HEK293 (cell line): ENCODE data around the gene MALAT1.

Source experiments
- CTCF ChIA-PET: fragments of 350-600 bp; formaldehyde crosslinking; extraction: SDS; loops from one replicate; lab custom pipeline; 2021; ENCODE audit warnings: antibody characterized with exemption; lab: Yijun Ruan, JAX
- POLR2A ChIA-PET: fragments of 300-600 bp; formaldehyde crosslinking; extraction: SDS; loops from one replicate; lab custom pipeline; 2020; ENCODE audit warnings: antibody characterized with exemption, inconsistent platforms; lab: Yijun Ruan, JAX
- H3K27ac ChIP-seq: fragments of 200-500 bp; sonication (Bioruptor generic); 2 replicates; pipeline ENCODE4 v1.5.1; 2014; ENCODE audit warnings: low read depth, low read length, control low read depth, inconsistent platforms; ENCODE audit errors: extremely low read depth
- H3K36me3 ChIP-seq, 2 experiments: fragments of 200-500 bp in 1 of 2; sonication (Bioruptor generic) in 1 of 2; 1 replicate in 1 of 2; 2 replicates in 1 of 2; pipeline ENCODE4 v1.5.1; 2014 to 2017; ENCODE audit warnings: inconsistent platforms in 2 of 2, low read length in 2 of 2; ENCODE audit not compliant: control insufficient read depth in 2 of 2, insufficient read depth in 1 of 2
- H3K4me1 ChIP-seq: fragments of 200-500 bp; sonication (Bioruptor generic); 2 replicates; pipeline ENCODE4 v1.5.1; 2014; ENCODE audit warnings: mild to moderate bottlenecking, low read length, inconsistent platforms; ENCODE audit not compliant: control insufficient read depth, insufficient read depth
- H3K4me3 ChIP-seq: 2 replicates; pipeline ENCODE4 v1.5.1; 2011; ENCODE audit warnings: low read depth, mild to moderate bottlenecking, control low read depth, low read length, moderate library complexity
- H3K9me3 ChIP-seq: fragments of 200-500 bp; sonication (Bioruptor generic); 2 replicates; pipeline ENCODE4 v1.5.1; 2014; ENCODE audit warnings: low read depth, low read length, inconsistent platforms; ENCODE audit not compliant: control insufficient read depth, insufficient read depth
- GLI4 ChIP-seq: fragments of 450-650 bp; formaldehyde crosslinking; IDR thresholded peaks from 2 replicates; pipeline ENCODE4 v1.5.1; 2016; ENCODE audit warnings: missing biosample characterization, missing genetic modification characterization
- KLF17 ChIP-seq: fragments of 450-650 bp; formaldehyde crosslinking; IDR thresholded peaks from 2 replicates; pipeline ENCODE4 v1.5.1; 2016; ENCODE audit warnings: missing biosample characterization, missing genetic modification characterization
- KLF9 ChIP-seq: fragments of 450-650 bp; formaldehyde crosslinking; IDR thresholded peaks from 2 replicates; pipeline ENCODE4 v1.5.1; 2016; ENCODE audit warnings: missing biosample characterization, missing genetic modification characterization, low read depth
- MZF1 ChIP-seq: fragments of 450-650 bp; formaldehyde crosslinking; IDR thresholded peaks from 2 replicates; pipeline ENCODE4 v1.5.1; 2017; ENCODE audit warnings: missing biosample characterization, missing genetic modification characterization, borderline replicate concordance
- PATZ1 ChIP-seq: fragments of 450-650 bp; formaldehyde crosslinking; IDR thresholded peaks from 2 replicates; pipeline ENCODE4 v1.5.1; 2016; ENCODE audit warnings: missing biosample characterization, missing genetic modification characterization
- SP2 ChIP-seq: fragments of 450-650 bp; formaldehyde crosslinking; IDR thresholded peaks from 2 replicates; pipeline ENCODE4 v1.5.1; 2016; ENCODE audit warnings: missing biosample characterization, missing genetic modification characterization
- YY1 ChIP-seq: fragments of 450-650 bp; formaldehyde crosslinking; IDR thresholded peaks from 2 replicates; pipeline ENCODE4 v1.5.1; 2018; ENCODE audit warnings: missing biosample characterization, missing genetic modification characterization
- ZFP37 ChIP-seq: fragments of 450-650 bp; formaldehyde crosslinking; IDR thresholded peaks from 2 replicates; pipeline ENCODE4 v1.5.1; 2016; ENCODE audit warnings: missing biosample characterization, missing genetic modification characterization
- ZNF155 ChIP-seq: fragments of 450-650 bp; formaldehyde crosslinking; IDR thresholded peaks from 2 replicates; pipeline ENCODE4 v1.5.1; 2016; ENCODE audit warnings: missing biosample characterization, missing genetic modification characterization
- ZNF169 ChIP-seq: fragments of 450-650 bp; formaldehyde crosslinking; IDR thresholded peaks from 2 replicates; pipeline ENCODE4 v1.5.1; 2016; ENCODE audit warnings: missing biosample characterization, missing genetic modification characterization
- ZNF214 ChIP-seq: fragments of 450-650 bp; formaldehyde crosslinking; IDR thresholded peaks from 2 replicates; pipeline ENCODE4 v1.5.1; 2017; ENCODE audit warnings: missing biosample characterization, mild to moderate bottlenecking, missing genetic modification characterization, borderline replicate concordance
- ZNF362 ChIP-seq: fragments of 450-650 bp; formaldehyde crosslinking; IDR thresholded peaks from 2 replicates; pipeline ENCODE4 v1.5.1; 2016; ENCODE audit warnings: missing biosample characterization, missing genetic modification characterization
- ZNF394 ChIP-seq: fragments of 450-650 bp; formaldehyde crosslinking; IDR thresholded peaks from 2 replicates; pipeline ENCODE4 v1.5.1; 2016; ENCODE audit warnings: missing biosample characterization, missing genetic modification characterization, mild to moderate bottlenecking, moderate library complexity, borderline replicate concordance
- ZNF521 ChIP-seq: fragments of 450-650 bp; formaldehyde crosslinking; IDR thresholded peaks from 2 replicates; pipeline ENCODE4 v1.5.1; 2017; ENCODE audit warnings: missing biosample characterization, mild to moderate bottlenecking, missing genetic modification characterization
- ZNF580 ChIP-seq: fragments of 450-650 bp; formaldehyde crosslinking; IDR thresholded peaks from 2 replicates; pipeline ENCODE4 v1.5.1; 2016; ENCODE audit warnings: missing biosample characterization, missing genetic modification characterization
- ZNF623 ChIP-seq: fragments of 450-650 bp; formaldehyde crosslinking; IDR thresholded peaks from 2 replicates; pipeline ENCODE4 v1.5.1; 2016; ENCODE audit warnings: missing biosample characterization, missing genetic modification characterization
- ZNF645 ChIP-seq: fragments of 450-650 bp; formaldehyde crosslinking; IDR thresholded peaks from 2 replicates; pipeline ENCODE4; 2016; ENCODE audit warnings: missing biosample characterization, missing genetic modification characterization
- ZNF664 ChIP-seq: fragments of 450-650 bp; formaldehyde crosslinking; IDR thresholded peaks from 2 replicates; pipeline ENCODE4 v1.5.1; 2016; ENCODE audit warnings: missing biosample characterization, missing genetic modification characterization
- ZNF670 ChIP-seq: fragments of 450-650 bp; formaldehyde crosslinking; IDR thresholded peaks from 2 replicates; pipeline ENCODE4 v1.5.1; 2016; ENCODE audit warnings: missing biosample characterization, missing genetic modification characterization, low read depth
- ZNF777 ChIP-seq: fragments of 450-650 bp; formaldehyde crosslinking; IDR thresholded peaks from 2 replicates; pipeline ENCODE4 v1.5.1; 2017; ENCODE audit warnings: missing biosample characterization, missing genetic modification characterization, borderline replicate concordance
- ZNF843 ChIP-seq: fragments of 450-650 bp; formaldehyde crosslinking; IDR thresholded peaks from 2 replicates; pipeline ENCODE4 v1.5.1; 2016; ENCODE audit warnings: missing biosample characterization, missing genetic modification characterization

MALAT1 gene

GRCh38 chr11:65525546-65526480, 27.0 kb downstream of the MALAT1 start (continued):
- TF ChIP-seq PATZ1 (tag by site-specific recombination) (no peak), ZNF169 (tag by site-specific recombination) (no peak)
- TF ChIP-seq, all 188 proteins: peak for 3

GRCh38 chr11:65526744-65527143, 27.9 kb downstream of the MALAT1 start:
- TF ChIP-seq ZNF645 (tag by site-specific recombination) (no peak), ZNF670 (tag by site-specific recombination) (no peak), ZNF664 (tag by site-specific recombination) (no peak), ZNF214 (no peak), ZNF580 (tag by site-specific recombination) (no peak), YY1 (tag by site-specific recombination) (no peak), ZNF623 (tag by site-specific recombination) (no peak), ZNF155 (tag by site-specific recombination) (no peak), GLI4 (no peak), ZNF394 (tag by site-specific recombination) (no peak)
- POLR2A ChIA-PET = interaction anchor here (1.0 to 1.2 kb wide), 3 partner anchors 12 to 43 kb away, joined by 3 to 6 read pairs (median 4); partner anchors contain the start of gene ZNRD2
- H3K4me3 ChIP-seq = no peak overlapping the region

GRCh38 chr11:65528819-65529350, 30.0 kb downstream of the MALAT1 start:
- H3K4me3 ChIP-seq = no peak overlapping the region
- H3K9me3 ChIP-seq = no peaks in the 10 kb centered on the region
- peaks cover 6 to 75% of the 10 kb centered on the region in 2 experiments; a peak in 2 of 3 replicates for H3K36me3 ChIP-seq
- ChIA-PET POLR2A (interaction anchor here (0.6 to 3.0 kb wide), 5 partner anchors 11 to 217 kb away, joined by 3 to 12 read pairs (median 6); no protein-coding TSS in a partner anchor), CTCF (interaction anchor here (3.4 kb wide), 1 partner anchor 12 kb away, joined by 21 read pairs; no protein-coding TSS in a partner anchor)
- no peak for TF ChIP-seq ZNF843 (tag by site-specific recombination)
- no peak for TF ChIP-seq MZF1
- TF ChIP-seq KLF9 (tag by site-specific recombination) = no peak
- no peak for TF ChIP-seq ZNF670 (tag by site-specific recombination)
- TF ChIP-seq ZNF362 = no peak
- no peak for TF ChIP-seq ZFP37
- TF ChIP-seq SP2 (tag by site-specific recombination) = no peak
- no peak for TF ChIP-seq ZNF521 (tag by site-specific recombination)
- TF ChIP-seq GLI4 = no peak
- no peak for TF ChIP-seq ZNF777 (tag by site-specific recombination)
- TF ChIP-seq KLF17 = no peak
- no peak overlapping the region for H3K27ac ChIP-seq
- H3K4me1 ChIP-seq = peaks cover 4% of the 10 kb centered on the region; the same call in 1 of the 2 replicates

More at GRCh38 chr11:65526744-65527143, 27.9 kb downstream of the MALAT1 start:
- Histone ChIP-seq H3K36me3 (peaks cover 0 to 58% of the 10 kb centered on the region in 2 experiments; a peak in 1 of 3 replicates), H3K9me3 (no peaks in the 10 kb centered on the region), H3K4me1 (peaks cover 4% of the 10 kb centered on the region; the same call in 1 of the 2 replicates), H3K27ac (no peak overlapping the region)
- CTCF ChIA-PET = interaction anchor here (0.7 to 2.5 kb wide), 3 partner anchors 25 to 96 kb away, joined by 3 to 11 read pairs (median 4); no protein-coding TSS in a partner anchor
